ENCODE data around the gene CALCOCO1.
"Not testable (repeated sequence)": the region's sequence is repeated elsewhere in the genome, so short reads cannot be mapped to it uniquely, and the experiment has no call there.

Gene CALCOCO1

GRCh38 chr12:53727310-53728041 lies at the start of gene CALCOCO1:
TSS of gene CALCOCO1 (minus strand) at chr12:53727452. CDS start at chr12:53725242, 2,210 bp downstream.
- peaks cover 7 to 30% (median 26%) of the 10 kb centered on the region in 5 donors for H3K36me3 ChIP-seq (ENCODE audit: control insufficient read depth in 5 of 5, insufficient read depth in 5 of 5, low read length in 5 of 5)
- H3K27ac ChIP-seq (ENCODE audit: low read depth, low read length), result peak within 1 kb of the TSS; percentile 88
- H3K9me3 ChIP-seq (ENCODE audit: control insufficient read depth in 5 of 5, low read length in 5 of 5), result no peaks in the 10 kb centered on the region
- peak within 1 kb of the TSS; percentile 95 to 99 (median 97) for H3K9ac ChIP-seq (ENCODE audit: low read length in 5 of 5)
- H3K4me1 ChIP-seq (ENCODE audit: control insufficient read depth in 5 of 5, insufficient read depth in 5 of 5, low read length in 5 of 5), result peaks cover 4 to 42% (median 23%) of the 10 kb centered on the region in 5 donors
- H3K4me3 ChIP-seq (ENCODE audit: low read depth in 1 of 5, low read length in 5 of 5), result peak within 1 kb of the TSS; percentile 93 to 99 (median 95)
- H3K27me3 ChIP-seq (ENCODE audit: control insufficient read depth in 5 of 5, insufficient read depth in 4 of 5, low read length in 5 of 5), result no peaks in the 10 kb centered on the region

- H3K27me3 ChIP-seq (ENCODE audit: control insufficient read depth in 5 of 5, insufficient read depth in 4 of 5, low read length in 5 of 5), result peaks cover 0 to 12% (median under 1%) of the 10 kb centered on the region in 5 donors
- H3K9me3 ChIP-seq (ENCODE audit: control insufficient read depth in 5 of 5, low read length in 5 of 5), result no peaks in the 10 kb centered on the region
- no peaks in the 10 kb centered on the region for H3K36me3 ChIP-seq (ENCODE audit: control insufficient read depth in 5 of 5, insufficient read depth in 5 of 5, low read length in 5 of 5)
- H3K9ac ChIP-seq (ENCODE audit: low read length in 5 of 5), result no peak overlapping the region
- H3K27ac ChIP-seq (ENCODE audit: low read depth, low read length), result no peak overlapping the region
- peaks cover 0 to 20% (median 16%) of the 10 kb centered on the region in 5 donors for H3K4me1 ChIP-seq (ENCODE audit: control insufficient read depth in 5 of 5, insufficient read depth in 5 of 5, low read length in 5 of 5)
- H3K4me3 ChIP-seq (ENCODE audit: low read depth in 1 of 5, low read length in 5 of 5), result no peak overlapping the region
These were observed 49.6 kb upstream of the CALCOCO1 start for GRCh38 chr12:53776872-53777271.

- Histone ChIP-seq H3K9me3 (ENCODE audit: control insufficient read depth in 5 of 5, low read length in 5 of 5) (no peaks in the 10 kb centered on the region), H3K9ac (ENCODE audit: low read length in 5 of 5) (no peak overlapping the region), H3K4me3 (ENCODE audit: low read depth in 1 of 5, low read length in 5 of 5) (no peak overlapping the region), H3K36me3 (ENCODE audit: control insufficient read depth in 5 of 5, insufficient read depth in 5 of 5, low read length in 5 of 5) (no peaks in the 10 kb centered on the region), H3K27ac (ENCODE audit: low read depth, low read length) (peak overlapping the region; percentile 21), H3K4me1 (ENCODE audit: control insufficient read depth in 5 of 5, insufficient read depth in 5 of 5, low read length in 5 of 5) (peaks cover 0 to 20% (median 16%) of the 10 kb centered on the region in 5 donors), H3K27me3 (ENCODE audit: control insufficient read depth in 5 of 5, insufficient read depth in 4 of 5, low read length in 5 of 5) (peaks cover 0 to 4% (median 0%) of the 10 kb centered on the region in 5 donors)
These were observed 48.4 kb upstream of the CALCOCO1 start for GRCh38 chr12:53775478-53776145.

GRCh38 chr12:53770281-53770680 lies 43.0 kb upstream of the CALCOCO1 start:
- Histone ChIP-seq H3K9ac (ENCODE audit: low read length in 5 of 5) (no peak overlapping the region), H3K4me3 (ENCODE audit: low read depth in 1 of 5, low read length in 5 of 5) (no peak overlapping the region), H3K27me3 (ENCODE audit: control insufficient read depth in 5 of 5, insufficient read depth in 4 of 5, low read length in 5 of 5) (peaks cover 0 to 15% (median 9%) of the 10 kb centered on the region in 5 donors), H3K36me3 (ENCODE audit: control insufficient read depth in 5 of 5, insufficient read depth in 5 of 5, low read length in 5 of 5) (no peaks in the 10 kb centered on the region), H3K9me3 (ENCODE audit: control insufficient read depth in 5 of 5, low read length in 5 of 5) (no peaks in the 10 kb centered on the region), H3K27ac (ENCODE audit: low read depth, low read length) (no peak overlapping the region), H3K4me1 (ENCODE audit: control insufficient read depth in 5 of 5, insufficient read depth in 5 of 5, low read length in 5 of 5) (no peaks in the 10 kb centered on the region)

GRCh38 chr12:53768976-53769375 lies 41.7 kb upstream of the CALCOCO1 start:
- H3K9ac ChIP-seq (ENCODE audit: low read length in 5 of 5), result no peak overlapping the region
- peaks cover 0 to 18% (median 9%) of the 10 kb centered on the region in 5 donors for H3K27me3 ChIP-seq (ENCODE audit: control insufficient read depth in 5 of 5, insufficient read depth in 4 of 5, low read length in 5 of 5)
- H3K4me3 ChIP-seq (ENCODE audit: low read depth in 1 of 5, low read length in 5 of 5), result no peak overlapping the region
- no peaks in the 10 kb centered on the region for H3K9me3 ChIP-seq (ENCODE audit: control insufficient read depth in 5 of 5, low read length in 5 of 5)
- no peaks in the 10 kb centered on the region for H3K4me1 ChIP-seq (ENCODE audit: control insufficient read depth in 5 of 5, insufficient read depth in 5 of 5, low read length in 5 of 5)
- no peaks in the 10 kb centered on the region for H3K36me3 ChIP-seq (ENCODE audit: control insufficient read depth in 5 of 5, insufficient read depth in 5 of 5, low read length in 5 of 5)
- H3K27ac ChIP-seq (ENCODE audit: low read depth, low read length), result no peak overlapping the region

GRCh38 chr12:53766881-53767280 lies 39.6 kb upstream of the CALCOCO1 start:
- Histone ChIP-seq H3K4me1 (ENCODE audit: control insufficient read depth in 5 of 5, insufficient read depth in 5 of 5, low read length in 5 of 5) (no peaks in the 10 kb centered on the region), H3K36me3 (ENCODE audit: control insufficient read depth in 5 of 5, insufficient read depth in 5 of 5, low read length in 5 of 5) (no peaks in the 10 kb centered on the region), H3K27me3 (ENCODE audit: control insufficient read depth in 5 of 5, insufficient read depth in 4 of 5, low read length in 5 of 5) (peaks cover 5 to 23% (median 9%) of the 10 kb centered on the region in 5 donors), H3K27ac (ENCODE audit: low read depth, low read length) (no peak overlapping the region), H3K9ac (ENCODE audit: low read length in 5 of 5) (no peak overlapping the region), H3K4me3 (ENCODE audit: low read depth in 1 of 5, low read length in 5 of 5) (no peak overlapping the region), H3K9me3 (ENCODE audit: control insufficient read depth in 5 of 5, low read length in 5 of 5) (no peaks in the 10 kb centered on the region)

GRCh38 chr12:53765891-53766290 lies 38.6 kb upstream of the CALCOCO1 start:
- Histone ChIP-seq H3K27ac (ENCODE audit: low read depth, low read length) (no peak overlapping the region), H3K27me3 (ENCODE audit: control insufficient read depth in 5 of 5, insufficient read depth in 4 of 5, low read length in 5 of 5) (peaks cover 7 to 26% (median 12%) of the 10 kb centered on the region in 5 donors), H3K36me3 (ENCODE audit: control insufficient read depth in 5 of 5, insufficient read depth in 5 of 5, low read length in 5 of 5) (no peaks in the 10 kb centered on the region)

GRCh38 chr12:53764615-53765014 lies 37.4 kb upstream of the CALCOCO1 start:
- H3K27ac ChIP-seq (ENCODE audit: low read depth, low read length), result no peak overlapping the region
- peaks cover 7 to 28% (median 14%) of the 10 kb centered on the region in 5 donors for H3K27me3 ChIP-seq (ENCODE audit: control insufficient read depth in 5 of 5, insufficient read depth in 4 of 5, low read length in 5 of 5)
- no peaks in the 10 kb centered on the region for H3K36me3 ChIP-seq (ENCODE audit: control insufficient read depth in 5 of 5, insufficient read depth in 5 of 5, low read length in 5 of 5)
- no peak overlapping the region for H3K4me3 ChIP-seq (ENCODE audit: low read depth in 1 of 5, low read length in 5 of 5)
- no peak overlapping the region for H3K9ac ChIP-seq (ENCODE audit: low read length in 5 of 5)
- no peaks in the 10 kb centered on the region for H3K4me1 ChIP-seq (ENCODE audit: control insufficient read depth in 5 of 5, insufficient read depth in 5 of 5, low read length in 5 of 5)
- H3K9me3 ChIP-seq (ENCODE audit: control insufficient read depth in 5 of 5, low read length in 5 of 5), result no peaks in the 10 kb centered on the region

More at GRCh38 chr12:53765891-53766290, 38.6 kb upstream of the CALCOCO1 start:
- H3K9me3 ChIP-seq (ENCODE audit: control insufficient read depth in 5 of 5, low read length in 5 of 5), result no peaks in the 10 kb centered on the region
- H3K4me3 ChIP-seq (ENCODE audit: low read depth in 1 of 5, low read length in 5 of 5), result no peak overlapping the region
- no peak overlapping the region for H3K9ac ChIP-seq (ENCODE audit: low read length in 5 of 5)
- H3K4me1 ChIP-seq (ENCODE audit: control insufficient read depth in 5 of 5, insufficient read depth in 5 of 5, low read length in 5 of 5), result no peaks in the 10 kb centered on the region

- not testable (repeated sequence) for H3K36me3 ChIP-seq (ENCODE audit: control insufficient read depth in 5 of 5, insufficient read depth in 5 of 5, low read length in 5 of 5); H3K9ac ChIP-seq (ENCODE audit: low read length in 5 of 5); H3K9me3 ChIP-seq (ENCODE audit: control insufficient read depth in 5 of 5, low read length in 5 of 5); H3K4me3 ChIP-seq (ENCODE audit: low read depth in 1 of 5, low read length in 5 of 5); H3K27ac ChIP-seq (ENCODE audit: low read depth, low read length); H3K4me1 ChIP-seq (ENCODE audit: control insufficient read depth in 5 of 5, insufficient read depth in 5 of 5, low read length in 5 of 5)
- peaks cover 21 to 43% (median 26%) of the 10 kb centered on the region in 5 donors for H3K27me3 ChIP-seq (ENCODE audit: control insufficient read depth in 5 of 5, insufficient read depth in 4 of 5, low read length in 5 of 5)
These were observed 35.5 kb upstream of the CALCOCO1 start for GRCh38 chr12:53762793-53763192.

- Histone ChIP-seq H3K27me3 (ENCODE audit: control insufficient read depth in 5 of 5, insufficient read depth in 4 of 5, low read length in 5 of 5) (peaks cover 20 to 35% (median 24%) of the 10 kb centered on the region in 5 donors), H3K4me1 (ENCODE audit: control insufficient read depth in 5 of 5, insufficient read depth in 5 of 5, low read length in 5 of 5) (peaks cover 0 to 11% (median 7%) of the 10 kb centered on the region in 5 donors), H3K27ac (ENCODE audit: low read depth, low read length) (no peak overlapping the region), H3K4me3 (ENCODE audit: low read depth in 1 of 5, low read length in 5 of 5) (no peak overlapping the region), H3K36me3 (ENCODE audit: control insufficient read depth in 5 of 5, insufficient read depth in 5 of 5, low read length in 5 of 5) (no peaks in the 10 kb centered on the region), H3K9ac (ENCODE audit: low read length in 5 of 5) (no peak overlapping the region), H3K9me3 (ENCODE audit: control insufficient read depth in 5 of 5, low read length in 5 of 5) (no peaks in the 10 kb centered on the region)
These were observed 34.1 kb upstream of the CALCOCO1 start for GRCh38 chr12:53761306-53761705.
